ENCODE data around the gene C20orf173.

The C20orf173 gene

DNA sequence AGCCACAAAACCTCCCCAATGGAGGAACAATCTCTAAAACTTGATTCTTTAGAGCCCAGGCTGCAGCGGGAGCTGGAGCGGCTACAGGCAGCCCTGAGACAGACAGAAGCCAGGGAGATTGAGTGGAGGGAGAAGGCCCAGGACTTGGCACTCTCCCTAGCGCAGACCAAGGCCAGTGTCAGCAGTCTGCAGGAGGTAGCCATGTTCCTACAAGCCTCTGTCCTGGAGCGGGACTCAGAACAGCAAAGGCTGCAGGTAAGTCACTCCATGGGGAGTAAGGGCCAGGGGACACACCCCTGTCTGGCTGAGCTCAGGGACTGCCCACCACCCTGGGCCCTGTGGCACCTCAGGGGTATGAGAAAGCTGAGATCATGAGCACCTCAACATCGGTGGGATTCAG lies 24.7 kb downstream of the C20orf173 start:
- no peak for DNase-seq

DNA sequence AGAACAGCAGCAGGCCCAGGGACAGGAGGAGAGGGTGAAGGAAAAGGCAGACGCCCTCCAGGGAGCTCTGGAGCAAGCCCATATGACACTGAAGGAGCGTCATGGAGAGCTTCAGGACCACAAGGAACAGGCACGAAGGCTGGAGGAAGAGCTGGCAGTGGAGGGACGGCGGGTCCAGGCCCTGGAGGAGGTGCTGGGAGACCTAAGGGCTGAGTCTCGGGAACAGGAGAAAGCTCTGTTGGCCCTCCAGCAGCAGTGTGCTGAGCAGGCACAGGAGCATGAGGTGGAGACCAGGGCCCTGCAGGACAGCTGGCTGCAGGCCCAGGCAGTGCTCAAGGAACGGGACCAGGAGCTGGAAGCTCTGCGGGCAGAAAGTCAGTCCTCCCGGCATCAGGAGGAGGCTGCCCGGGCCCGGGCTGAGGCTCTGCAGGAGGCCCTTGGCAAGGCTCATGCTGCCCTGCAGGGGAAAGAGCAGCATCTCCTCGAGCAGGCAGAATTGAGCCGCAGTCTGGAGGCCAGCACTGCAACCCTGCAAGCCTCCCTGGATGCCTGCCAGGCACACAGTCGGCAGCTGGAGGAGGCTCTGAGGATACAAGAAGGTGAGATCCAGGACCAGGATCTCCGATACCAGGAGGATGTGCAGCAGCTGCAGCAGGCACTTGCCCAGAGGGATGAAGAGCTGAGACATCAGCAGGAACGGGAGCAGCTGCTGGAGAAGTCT lies 25.5 kb downstream of the C20orf173 start:
- no peak for DNase-seq

DNA sequence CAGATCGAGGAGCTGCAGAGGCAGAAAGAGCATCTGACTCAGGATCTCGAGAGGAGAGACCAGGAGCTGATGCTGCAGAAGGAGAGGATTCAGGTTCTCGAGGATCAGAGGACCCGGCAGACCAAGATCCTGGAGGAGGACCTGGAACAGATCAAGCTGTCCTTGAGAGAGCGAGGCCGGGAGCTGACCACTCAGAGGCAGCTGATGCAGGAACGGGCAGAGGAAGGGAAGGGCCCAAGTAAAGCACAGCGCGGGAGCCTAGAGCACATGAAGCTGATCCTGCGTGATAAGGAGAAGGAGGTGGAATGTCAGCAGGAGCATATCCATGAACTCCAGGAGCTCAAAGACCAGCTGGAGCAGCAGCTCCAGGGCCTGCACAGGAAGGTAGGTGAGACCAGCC lies 26.2 kb downstream of the C20orf173 start:
- no peak for DNase-seq

GRCh38 chr20:35502352-35502751 lies 27.1 kb downstream of the C20orf173 start:
- no peak for DNase-seq

- no peak for DNase-seq
Measured at GRCh38 chr20:35499271-35499670, 30.2 kb downstream of the C20orf173 start.

- no peak for DNase-seq
Measured at GRCh38 chr20:35497780-35498189, 31.7 kb downstream of the C20orf173 start.

DNA sequence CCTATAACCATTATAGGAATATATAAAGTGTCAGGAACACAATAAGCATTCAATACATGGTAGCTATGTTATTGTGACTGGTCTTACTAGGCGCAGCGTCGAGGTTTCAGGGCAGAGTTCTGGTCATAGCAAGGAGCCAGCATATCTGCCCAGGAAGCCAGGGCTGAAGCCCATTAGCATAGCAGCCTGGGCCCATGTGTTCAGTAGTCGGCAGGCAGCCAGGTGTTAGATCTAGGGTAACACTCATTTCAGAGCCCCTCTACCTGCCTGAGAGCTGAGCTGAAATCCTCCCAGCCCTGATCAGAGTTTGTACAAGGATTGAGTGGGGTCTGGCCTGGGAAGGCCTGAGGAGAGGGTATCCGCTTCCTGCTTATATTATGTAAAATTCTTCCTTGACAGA lies 32.1 kb downstream of the C20orf173 start:
- no peak for DNase-seq

DNA sequence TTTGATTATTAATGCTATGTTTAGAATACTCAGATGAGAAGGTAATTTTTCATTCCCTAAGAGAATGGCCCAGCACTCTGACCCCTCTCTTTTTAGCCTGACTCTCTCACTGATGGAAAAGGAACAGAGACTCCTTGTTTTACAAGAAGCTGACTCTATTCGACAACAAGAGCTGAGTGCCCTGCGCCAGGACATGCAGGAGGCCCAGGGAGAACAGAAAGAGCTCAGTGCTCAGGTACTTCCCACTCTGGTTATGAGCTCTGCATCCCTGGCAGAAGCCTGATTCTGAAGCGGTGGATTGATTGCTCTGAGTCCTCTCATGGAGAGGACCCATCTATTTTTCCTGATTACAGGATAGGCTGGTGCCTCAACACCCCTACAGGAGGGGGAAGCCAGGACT lies 33.0 kb downstream of the C20orf173 start:
- no peak for DNase-seq

DNA sequence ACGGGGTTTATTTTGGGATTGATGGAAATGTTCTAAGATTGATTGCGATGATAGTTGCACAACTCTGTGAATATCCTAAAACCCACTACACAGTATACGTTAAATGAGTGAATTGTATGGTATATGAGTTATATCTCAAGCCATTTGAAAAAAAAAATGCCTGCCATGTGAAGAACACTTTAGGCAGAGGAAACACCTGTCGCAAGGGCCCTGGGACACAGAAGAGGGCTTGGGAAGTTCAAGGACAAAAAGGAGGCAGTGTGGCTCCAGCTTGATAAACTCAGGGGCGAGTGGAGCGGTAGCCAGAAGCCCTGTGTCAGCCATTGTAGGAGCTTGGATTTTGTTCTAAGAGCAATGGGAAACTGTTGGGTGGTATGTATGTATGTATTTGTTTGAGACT lies 37.1 kb downstream of the C20orf173 start:
- DNase-seq: no peak

DNA sequence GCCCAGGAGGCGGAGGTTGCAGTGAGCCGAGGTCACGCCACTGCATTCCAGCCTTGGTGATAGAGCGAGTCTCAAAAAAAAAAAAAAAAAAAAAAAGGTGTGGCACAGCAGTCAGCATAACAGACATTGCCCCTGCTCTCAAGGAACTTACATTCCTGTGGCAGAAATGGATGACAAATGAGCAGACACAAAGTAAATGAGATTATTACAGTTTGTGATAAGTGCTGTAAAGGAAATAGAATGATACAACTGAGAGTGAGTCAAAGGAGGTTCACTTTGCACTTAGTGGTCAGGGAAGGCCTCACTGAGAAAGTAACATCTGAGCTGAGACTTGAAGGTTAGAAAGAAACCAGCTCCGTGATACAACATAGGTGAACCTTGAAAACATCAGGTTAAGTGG lies 37.6 kb downstream of the C20orf173 start:
- no peak for DNase-seq

GRCh38 chr20:35490736-35491181 lies 38.7 kb downstream of the C20orf173 start:
- peak; percentile 77 for DNase-seq

- no peak for DNase-seq
Measured at GRCh38 chr20:35489717-35490116, 39.7 kb downstream of the C20orf173 start.

DNA sequence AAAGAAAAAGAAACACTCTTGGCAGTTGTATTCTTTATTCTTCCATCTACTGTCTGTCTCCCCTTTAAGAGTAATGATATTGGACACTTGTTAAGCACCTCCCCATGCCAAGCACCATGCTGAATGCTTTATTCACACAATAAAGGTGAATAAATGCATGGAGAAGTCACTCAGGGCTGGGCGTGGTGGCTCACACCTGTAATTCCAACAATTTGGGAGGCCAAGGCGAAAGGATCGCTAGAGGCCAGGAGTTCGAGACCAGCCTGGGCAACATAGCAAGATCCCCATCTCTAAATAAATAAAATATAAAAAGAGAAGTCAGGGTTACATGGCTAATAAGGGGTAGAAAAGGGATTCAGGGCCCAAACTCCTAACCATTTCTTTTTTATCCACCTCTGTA lies 42.0 kb downstream of the C20orf173 start:
- DNase-seq: no peak

DNA sequence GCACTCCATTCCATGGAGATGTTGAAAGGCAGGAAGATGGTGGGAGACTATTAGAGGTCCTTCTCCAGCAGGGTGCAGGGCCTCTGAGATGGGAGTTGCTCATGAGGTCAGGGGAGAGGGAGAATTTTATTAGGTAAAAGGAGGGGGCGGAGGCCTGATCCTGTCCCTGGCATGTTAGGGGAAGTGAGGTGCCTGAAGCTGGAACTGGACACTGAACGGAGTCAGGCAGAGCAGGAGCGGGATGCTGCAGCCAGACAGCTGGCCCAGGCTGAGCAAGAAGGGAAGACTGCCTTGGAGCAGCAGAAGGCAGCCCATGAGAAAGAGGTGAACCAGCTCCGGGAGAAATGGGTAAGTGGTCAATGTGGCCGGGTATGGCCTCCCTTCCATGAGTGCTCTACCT lies 49.7 kb downstream of the C20orf173 start:
- DNase-seq: no peak

DNA sequence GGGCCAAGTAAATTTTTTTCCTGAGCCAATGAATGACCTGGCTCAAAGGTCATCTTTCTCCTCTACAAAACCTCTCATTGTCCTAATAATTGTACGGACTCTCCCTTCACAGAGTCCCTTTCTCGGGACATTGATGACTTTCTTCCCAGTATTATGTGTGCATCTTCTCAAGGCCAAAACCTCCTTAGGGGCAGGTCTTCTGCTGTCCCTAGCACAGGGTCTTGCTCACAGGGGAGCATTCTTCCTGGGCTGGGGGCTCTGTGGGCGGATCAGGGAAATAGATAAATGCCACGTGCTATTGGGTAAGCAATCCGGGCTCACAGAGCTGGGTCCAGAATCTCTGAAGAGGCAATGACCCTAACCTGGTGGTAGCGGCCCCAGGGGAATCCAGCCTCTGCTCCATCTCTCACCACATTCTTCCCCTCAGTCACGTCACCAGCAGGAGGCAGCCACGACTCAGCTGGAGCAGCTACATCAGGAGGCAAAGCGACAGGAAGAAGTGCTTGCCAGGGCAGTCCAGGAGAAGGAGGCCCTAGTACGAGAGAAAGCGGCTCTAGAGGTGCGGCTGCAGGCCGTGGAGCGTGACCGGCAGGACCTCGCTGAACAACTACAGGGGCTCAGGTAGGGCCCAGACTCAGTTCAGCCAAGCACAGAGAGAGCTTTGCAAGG lies 50.5 kb downstream of the C20orf173 start:
- DNase-seq: no peak
